AG08395 (cell line): ENCODE results near the gene CHRND.

Source experiments
- DNase-seq: peaks from one replicate; pipeline ENCODE4 v3.0.0; 2012; ENCODE audit warnings: mixed read lengths, low spot score

The CHRND gene

DNA sequence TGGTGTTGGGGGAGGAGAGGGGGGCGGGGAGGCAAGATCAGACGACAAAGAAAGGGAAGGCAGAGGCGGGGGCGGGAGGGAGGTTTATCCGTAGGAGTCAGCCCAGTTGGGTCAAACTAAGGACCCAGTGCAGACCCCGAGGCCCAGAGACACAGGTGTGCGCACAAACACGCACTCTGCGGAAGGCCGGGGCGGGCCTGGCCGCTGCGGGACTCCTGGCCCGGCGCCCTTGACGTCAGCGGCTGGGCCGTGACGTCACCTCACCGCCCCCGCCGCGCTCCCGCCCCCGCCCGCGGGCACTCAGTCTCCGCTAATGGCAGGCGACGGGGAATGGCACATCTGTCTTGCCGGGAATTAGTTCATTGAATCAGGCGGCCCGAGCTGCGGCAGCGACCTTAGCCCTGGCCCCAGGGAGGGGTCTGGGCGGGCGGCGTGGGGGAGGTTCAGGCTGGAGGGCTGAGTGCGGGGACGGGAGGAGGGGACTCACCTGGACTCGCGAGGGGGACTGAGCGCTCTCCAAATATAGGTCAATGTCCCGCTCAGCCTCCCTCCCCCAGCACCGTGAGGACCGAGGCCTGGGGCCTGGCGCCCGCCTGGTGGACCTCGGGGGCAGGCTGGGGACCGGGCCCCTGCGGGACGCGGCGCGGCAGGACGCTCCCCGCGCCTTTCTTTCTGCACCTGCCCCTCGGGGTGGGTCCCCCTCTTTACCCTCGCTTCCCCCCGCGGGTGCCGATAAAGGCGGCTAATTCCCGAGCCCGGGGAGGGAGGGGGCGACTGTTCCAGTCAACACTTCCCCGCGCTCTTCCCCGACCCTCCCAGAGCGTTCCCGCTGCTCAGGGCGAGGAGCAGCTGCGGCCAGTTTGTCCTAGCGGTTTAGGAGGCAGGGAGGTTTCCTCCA lies 22.8 kb upstream of the CHRND start:
- no peak for DNase-seq

DNA sequence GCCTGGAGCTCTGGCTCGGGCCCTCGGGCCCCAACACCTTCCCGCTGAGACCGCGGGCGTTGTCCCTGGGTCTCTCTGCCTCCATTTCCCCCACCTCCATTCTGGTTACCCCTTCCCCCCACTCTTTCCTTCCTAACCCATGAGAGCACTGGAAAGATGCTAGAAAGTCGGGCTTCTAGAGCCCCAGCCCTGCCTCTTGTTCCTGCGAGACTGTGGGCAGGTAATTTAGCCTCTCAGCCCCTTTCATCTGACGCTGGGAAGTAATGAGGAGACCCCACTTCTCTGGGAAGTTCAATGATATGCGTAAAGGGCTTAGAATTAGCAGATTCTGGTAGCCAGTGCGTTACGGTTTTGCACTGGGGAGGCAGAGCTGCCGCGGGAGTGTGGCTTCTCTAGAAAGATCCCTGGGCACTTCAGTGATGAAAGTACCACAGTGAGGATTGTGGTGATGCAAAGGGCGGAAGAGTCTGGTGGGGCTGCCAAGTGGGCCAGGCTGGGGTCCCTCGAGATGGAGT lies 22.1 kb upstream of the CHRND start:
- no peak for DNase-seq

DNA sequence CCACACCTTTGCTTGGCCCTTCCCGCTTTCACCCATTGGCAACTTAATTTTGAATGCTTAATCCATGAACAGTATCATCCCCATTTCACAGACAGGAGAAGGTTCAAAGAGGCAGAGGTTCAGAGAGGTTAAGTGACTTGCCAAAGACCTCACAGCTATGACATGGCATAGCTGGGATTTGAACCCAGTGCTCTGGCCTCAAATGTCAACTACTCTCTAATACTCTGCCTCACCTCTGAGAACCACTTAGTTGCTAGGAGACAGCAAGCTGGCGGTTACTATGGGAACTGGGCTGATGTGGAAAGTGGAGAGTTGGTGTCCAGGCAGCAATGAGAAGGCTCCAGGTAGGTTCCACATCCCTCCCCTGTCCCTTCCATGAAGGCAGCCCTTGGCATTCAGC lies 21.5 kb upstream of the CHRND start:
- no peak for DNase-seq

DNA sequence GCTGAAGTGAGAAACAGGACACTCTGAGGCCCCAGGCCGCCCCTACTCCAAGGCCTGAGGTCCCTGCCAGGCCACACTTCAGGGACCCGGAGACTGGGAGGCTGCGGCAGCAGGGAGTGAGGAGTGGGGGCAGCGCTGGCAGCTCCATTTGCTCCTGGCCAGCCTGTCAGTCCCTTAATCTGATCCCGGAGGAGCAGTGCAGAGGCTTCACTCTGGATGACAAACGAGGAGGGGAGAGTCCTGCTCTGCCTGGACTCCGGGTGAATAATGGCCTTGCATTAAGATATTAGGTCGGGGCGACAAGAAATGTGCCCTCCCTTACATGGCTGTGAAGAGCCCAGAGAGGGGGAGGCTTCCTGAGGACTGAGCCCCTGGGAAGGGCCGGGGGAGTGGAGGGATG lies 20.1 kb upstream of the CHRND start:
- no peak for DNase-seq

DNA sequence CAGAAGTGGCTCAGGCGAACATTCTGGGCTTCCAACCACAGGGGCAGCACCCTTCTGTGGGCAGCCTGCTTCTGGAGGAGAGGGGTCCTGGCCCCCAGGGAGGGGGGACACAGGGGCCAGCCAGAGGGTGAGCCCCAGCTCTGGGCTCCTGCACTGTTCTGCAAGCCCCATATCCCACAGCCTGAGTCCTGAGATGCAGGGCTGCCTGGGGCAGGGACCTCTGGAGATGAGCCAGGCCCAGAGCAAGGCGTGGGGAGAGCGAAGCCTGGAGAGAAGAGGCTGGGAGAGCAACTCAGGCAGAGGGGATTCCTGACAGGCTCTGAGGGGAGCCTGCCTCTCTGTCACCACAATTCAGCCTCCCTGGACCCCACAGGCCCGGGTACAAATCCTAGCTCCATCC lies 19.3 kb upstream of the CHRND start:
- no peak for DNase-seq

DNA sequence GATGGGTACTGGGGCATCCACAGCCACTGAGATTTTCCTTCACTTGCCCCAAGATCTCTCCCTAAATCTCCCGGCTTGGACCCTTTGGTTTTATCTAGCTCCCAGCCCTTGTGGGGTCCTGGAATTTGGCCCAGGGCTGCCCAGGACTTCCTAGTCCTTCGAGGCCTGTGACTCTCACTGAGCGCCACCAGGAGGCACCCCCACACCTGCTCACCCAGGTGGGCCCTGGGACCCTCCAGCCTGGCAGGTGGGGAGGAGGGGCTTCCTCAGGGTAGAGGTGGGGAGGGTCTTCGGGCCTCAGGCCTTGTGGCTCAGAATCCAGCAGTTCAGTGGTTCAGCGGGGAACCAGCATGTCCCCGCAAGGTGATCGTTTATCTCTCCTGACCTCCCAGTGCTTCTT lies 17.7 kb upstream of the CHRND start:
- no peak for DNase-seq

DNA sequence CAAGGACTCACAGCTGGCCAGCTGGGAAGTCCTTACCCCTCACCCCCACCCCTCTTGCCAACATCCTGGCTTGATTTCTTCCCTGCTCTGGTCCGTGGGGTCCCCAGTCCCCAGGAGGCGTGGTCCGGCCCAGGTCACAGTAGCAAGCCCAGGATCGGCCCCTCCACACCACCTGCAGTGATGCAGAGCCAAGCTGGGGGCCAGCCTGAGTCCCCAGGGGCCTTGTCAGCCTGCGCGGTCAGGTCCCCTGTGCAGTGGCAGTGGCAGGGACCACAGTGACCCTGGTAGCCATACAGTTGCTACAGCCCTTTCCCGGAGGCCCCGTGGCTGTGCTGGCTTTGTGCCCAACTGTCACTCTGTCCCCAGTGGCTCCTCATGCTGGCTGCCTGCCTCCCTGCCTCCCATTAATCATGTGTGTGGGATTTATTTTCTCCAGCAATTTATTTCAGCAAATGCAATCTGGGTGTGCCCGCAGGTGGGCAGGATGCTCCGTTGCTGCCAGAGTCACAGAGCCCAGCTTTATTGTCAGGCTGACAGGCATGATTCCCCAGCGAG lies 14.5 kb upstream of the CHRND start:
- DNase-seq = no peak

DNA sequence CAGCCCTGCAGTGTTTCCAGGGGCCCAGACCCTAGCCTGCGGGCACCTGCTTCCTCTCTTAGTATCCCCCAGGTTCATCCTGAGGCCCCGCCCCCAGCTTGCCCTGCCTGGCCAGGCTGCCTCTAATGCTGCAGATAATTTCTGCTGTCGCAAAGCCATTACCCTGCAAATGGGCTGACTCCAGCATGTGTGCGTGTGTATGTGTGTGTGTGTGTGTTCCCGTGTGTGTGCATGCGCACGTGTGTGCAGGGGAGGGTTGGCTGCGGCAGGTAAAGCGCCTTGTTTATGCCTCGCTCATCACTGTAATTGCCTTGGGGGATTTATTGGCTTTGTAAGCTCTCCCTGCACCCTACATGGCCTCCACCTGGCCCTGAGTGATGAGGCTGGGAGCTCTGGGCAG lies 13.4 kb upstream of the CHRND start:
- no peak for DNase-seq

DNA sequence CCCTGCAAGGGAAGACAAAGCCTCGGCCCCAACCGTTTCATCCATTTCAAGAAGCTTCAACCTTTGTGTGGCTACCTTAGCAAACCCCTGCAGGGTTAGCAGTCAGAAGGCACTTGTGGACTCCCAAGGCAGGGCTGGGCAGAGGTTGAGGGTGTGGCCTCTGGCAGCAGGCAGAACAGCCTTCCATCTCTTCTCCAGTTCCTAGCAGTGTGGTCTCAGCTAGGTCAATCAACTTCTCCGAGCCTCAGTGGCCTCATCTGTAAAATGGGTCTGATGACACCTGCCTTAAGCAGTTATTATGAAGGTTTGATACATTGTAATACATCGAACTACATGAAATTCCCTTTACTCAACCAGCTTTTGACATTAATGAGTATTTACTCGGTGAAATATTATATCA lies 12.6 kb upstream of the CHRND start:
- no peak for DNase-seq

DNA sequence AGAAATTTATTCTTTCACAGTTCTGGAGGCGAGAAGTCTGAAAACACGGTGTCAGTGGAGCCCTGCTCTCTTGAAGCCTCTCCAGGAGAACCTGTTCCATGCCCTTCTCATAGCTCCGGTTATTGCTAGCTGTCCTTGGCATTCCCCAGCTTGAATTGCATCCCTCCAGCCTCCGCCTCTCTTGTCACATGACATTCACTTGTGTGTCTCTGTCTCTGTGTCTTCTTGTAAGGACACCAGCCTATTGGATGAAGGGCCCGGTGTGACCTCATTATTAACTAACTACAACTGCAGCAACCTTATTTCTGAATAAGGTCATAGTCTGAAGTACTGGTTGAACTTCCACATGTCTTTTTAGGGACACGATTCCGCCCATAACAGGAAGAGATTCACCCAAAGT lies 10.3 kb upstream of the CHRND start:
- DNase-seq = no peak

DNA sequence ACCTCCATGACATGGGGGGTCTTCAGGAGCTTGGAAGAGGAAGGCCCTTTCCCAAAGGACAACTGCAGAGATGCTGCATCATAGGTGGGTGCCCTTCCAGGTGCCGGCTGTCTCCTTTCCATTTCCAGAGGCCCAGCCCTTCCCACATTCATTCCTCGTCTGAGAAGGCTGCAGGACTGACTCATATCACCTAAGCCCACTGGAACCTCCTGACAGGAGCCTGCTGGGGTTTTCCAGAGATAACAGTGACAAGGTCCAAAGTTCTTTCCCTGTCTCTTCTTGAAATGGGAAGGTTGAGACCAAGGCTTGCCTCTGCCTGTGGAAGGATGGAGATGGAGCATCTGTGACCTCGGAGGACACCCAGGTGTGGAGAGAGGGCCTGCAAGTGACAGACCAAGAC lies 9.4 kb upstream of the CHRND start:
- DNase-seq = no peak

DNA sequence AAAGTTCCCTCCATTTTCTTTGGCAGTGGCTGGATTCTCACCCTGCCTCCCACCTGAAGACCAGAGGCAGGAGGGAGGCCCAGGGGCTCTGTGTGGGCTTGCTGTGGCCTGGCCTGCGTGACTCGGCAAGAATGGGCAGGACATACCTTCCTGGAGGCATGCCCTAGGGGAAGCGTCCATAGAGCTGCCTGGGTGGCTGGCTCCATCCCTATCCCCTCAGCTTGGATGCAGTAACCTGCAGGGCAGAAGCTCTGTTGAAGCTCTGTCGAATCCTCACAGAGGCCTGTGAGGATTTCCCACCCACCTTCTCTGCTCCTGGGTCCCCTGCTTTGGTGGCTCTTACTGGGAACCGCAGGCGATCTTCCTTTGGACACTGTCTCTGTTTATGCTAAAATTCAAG lies 7.1 kb upstream of the CHRND start:
- no peak for DNase-seq

DNA sequence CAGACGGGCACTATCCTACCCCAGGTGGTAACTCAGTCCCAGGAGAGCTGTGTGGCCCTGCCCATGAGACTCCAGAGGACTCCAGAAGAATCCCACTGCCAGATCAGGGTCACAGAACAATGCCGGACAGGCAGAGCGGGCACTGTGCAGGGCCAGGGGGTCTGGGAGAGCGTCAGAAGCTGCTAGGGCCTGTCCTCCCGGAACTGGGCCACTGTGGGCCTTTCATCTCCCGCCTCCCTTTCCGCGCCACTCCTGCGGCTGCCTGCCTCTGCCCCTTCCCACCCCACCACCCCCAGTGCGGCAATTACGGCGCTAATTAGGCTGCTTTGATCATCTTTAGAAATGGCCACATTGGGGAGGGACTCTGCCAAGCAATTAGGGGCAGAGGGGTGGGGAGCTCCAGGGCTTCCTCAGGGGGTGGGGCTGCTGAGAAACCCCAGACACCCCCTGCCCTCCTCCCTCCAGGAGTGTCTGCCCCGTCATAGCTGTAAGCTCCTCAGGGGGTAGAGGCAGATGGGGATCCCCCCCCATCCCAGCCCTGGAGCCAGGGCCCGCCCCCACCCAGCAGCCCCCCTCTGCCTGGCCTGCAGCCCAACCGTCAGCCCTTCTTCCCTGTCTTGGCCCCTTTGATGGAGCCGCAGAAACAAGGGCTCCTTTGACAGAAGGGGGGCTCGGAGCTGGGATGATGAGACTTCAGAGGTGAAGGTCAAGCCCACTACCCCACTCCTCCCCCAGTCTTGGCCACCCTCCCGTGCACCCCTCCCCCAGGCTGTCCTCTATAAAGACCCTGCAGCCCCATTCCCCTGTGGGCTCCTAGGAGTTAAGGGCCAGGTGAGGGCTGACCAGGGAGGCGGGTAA lies 6.2 kb upstream of the CHRND start, which contains the start of gene PRSS56:
Gene PRSS56 (plus strand): TSS at position 808 of the 858 bp plus-strand sequence. CDS start 211 bp downstream, outside the sequence.
- DNase-seq = no peak

DNA sequence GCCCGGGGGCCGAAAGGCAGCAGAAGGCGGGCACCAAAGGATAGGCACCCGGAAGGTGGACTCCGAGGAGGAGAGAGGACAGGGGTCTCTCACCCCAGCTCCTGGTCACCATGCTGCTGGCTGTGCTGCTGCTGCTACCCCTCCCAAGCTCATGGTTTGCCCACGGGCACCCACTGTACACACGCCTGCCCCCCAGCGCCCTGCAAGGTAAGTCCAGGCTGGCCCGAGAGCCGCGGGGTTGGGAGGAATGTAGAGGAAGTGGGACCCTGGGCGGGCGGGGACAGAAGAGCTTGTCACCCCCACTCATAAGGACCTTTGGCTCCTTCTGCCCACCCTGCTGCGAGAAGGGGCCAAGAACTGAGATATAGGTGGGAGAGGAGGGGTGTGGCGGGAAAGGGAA lies 5.5 kb upstream of the CHRND start:
- DNase-seq = no peak

DNA sequence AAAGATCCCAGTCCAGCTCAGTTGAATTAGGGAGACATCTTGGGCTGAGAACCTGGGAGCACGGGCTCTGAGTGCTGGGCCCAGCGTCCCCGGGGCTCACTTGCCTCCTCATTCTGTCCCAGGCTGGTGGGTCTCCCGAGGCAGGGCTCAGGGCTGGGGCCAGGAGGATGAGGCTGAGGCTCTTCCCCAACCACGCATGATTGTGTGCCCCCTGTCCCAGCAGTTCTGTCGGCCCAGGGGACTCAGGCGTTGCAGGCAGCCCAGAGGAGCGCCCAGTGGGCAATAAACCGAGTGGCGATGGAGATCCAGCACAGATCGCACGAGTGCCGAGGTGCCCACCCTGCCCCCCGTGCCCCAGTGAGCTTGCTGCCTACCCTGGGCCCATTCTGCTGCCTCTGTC lies 4.9 kb upstream of the CHRND start:
- no peak for DNase-seq

DNA sequence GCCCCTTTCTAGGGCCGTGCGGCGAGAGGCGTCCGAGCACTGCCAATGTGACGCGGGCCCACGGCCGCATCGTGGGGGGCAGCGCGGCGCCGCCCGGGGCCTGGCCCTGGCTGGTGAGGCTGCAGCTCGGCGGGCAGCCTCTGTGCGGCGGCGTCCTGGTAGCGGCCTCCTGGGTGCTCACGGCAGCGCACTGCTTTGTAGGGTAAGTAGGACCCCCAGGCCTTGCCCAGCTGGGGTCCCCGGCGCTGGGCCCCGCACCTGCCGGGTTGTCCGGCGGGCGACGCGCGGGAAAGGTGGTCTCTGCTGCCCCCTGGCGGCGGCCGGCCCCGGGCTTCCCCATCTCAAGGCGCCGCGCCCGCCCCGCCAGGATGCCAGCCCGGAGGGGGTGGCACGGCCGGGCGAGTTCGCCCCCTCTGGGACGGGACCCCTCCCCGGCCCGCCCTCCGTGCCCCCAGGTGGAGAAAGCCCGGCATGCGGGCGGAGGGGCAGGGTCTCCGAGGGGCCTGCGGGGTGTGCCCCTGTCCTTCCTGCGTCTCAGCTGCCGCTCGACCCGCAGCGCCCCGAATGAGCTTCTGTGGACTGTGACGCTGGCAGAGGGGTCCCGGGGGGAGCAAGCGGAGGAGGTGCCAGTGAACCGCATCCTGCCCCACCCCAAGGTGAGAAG lies 3.9 kb upstream of the CHRND start:
- DNase-seq = peak; percentile 83

DNA sequence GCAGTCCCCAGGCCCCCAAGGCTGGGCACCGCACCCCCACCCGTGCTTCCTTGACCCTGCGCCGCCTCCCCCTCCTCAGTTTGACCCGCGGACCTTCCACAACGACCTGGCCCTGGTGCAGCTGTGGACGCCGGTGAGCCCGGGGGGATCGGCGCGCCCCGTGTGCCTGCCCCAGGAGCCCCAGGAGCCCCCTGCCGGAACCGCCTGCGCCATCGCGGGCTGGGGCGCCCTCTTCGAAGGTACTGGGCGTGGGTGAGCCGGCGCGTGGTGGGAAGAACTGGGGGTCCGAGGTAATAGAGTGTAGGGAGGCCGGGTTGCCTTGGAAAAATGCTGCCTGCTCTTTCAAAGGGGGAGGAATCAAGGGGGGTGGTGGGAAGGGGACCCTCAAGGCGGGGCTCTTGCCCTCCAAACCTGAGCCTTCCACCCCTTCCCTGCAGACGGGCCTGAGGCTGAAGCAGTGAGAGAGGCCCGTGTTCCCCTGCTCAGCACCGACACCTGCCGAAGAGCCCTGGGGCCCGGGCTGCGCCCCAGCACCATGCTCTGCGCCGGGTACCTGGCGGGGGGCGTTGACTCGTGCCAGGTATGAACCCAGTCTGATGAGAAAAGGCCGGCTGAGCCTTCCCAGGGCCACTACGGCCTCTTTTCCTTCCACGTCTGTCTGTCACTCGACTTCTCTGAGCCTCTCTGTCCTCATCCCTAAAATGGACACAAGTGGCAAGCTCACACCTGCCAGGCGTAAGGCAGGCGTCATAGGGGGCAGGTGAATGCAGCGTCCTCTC lies 3.1 kb upstream of the CHRND start:
- DNase-seq = no peak

DNA sequence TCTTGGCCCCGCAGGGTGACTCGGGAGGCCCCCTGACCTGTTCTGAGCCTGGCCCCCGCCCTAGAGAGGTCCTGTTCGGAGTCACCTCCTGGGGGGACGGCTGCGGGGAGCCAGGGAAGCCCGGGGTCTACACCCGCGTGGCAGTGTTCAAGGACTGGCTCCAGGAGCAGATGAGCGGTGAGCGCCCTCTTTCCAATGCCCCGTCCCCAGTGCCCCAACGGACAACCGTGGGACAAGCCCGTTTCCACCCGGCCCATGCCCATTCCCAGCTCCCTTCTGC lies 2.6 kb upstream of the CHRND start:
- no peak for DNase-seq

DNA sequence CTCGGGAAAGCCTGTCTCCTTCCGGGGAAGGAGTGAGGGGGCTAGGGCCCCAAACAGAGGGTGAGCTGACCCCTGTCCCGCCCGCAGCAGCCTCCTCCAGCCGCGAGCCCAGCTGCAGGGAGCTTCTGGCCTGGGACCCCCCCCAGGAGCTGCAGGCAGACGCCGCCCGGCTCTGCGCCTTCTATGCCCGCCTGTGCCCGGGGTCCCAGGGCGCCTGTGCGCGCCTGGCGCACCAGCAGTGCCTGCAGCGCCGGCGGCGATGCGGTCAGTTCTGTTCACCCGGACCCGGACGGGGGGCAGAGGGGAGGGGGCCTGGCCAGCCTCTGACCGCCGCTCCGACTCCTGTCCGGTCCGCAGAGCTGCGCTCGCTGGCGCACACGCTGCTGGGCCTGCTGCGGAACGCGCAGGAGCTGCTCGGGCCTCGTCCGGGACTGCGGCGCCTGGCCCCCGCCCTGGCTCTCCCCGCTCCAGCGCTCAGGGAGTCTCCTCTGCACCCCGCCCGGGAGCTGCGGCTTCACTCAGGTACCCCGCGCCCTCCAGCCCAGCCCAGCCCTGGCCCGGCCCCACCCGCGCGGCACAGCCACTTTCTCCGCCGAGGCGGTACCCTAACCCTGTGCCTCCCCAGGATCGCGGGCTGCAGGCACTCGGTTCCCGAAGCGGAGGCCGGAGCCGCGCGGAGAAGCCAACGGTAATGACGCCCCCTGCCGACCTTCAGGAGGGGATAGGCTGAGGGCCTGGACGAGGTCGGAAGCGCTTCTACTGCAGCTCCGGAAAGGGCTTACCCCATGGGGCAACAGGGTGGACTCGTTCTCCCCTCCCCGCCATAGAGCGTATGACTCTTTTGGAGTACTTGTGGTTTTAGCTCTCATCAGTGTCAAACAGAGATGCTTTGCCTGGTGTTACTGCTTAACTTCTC lies 2.0 kb upstream of the CHRND start:
- DNase-seq = no peak

DNA sequence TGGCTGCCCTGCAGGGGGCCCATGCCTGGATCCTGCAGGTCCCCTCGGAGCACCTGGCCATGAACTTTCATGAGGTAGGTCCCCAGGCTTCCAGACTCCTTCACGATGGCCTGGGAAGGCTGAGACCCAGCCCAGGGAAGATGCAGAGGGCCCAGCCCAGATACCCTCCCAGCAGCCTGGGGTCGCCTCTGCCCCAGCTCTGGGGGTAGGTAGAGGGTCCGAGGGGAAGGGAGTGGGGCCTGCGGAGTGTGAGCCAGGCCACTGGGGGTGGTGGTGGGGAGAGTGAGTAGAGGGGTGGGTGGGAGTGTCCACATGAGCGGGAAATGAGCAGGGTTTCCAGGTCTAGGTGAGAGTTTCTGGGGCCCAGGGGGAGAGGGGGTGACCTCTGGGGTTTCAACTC lies 1.2 kb upstream of the CHRND start:
- no peak for DNase-seq
